Measurements from ENCODE around the gene ICAM5.
"Not testable (repeated sequence)": the region's sequence is repeated elsewhere in the genome, so short reads cannot be mapped to it uniquely, and the experiment has no call there.

GRCh38 chr19:10241826-10242449, 47.8 kb upstream of the ICAM5 start:
- not testable (repeated sequence) for TF ChIP-seq CTCF (IDR thresholded peaks at IDR 0.05); SMAD3 (CRISPR knock-in tag; IDR thresholded peaks at IDR 0.05; ENCODE audit: borderline replicate concordance); ELF4 (CRISPR knock-in tag; IDR thresholded peaks at IDR 0.05; ENCODE audit: low read depth); ESRRA (CRISPR knock-in tag; IDR thresholded peaks at IDR 0.05; ENCODE audit: borderline replicate concordance); GABPB1 (CRISPR knock-in tag; IDR thresholded peaks at IDR 0.05); SMAD4 (CRISPR knock-in tag; IDR thresholded peaks at IDR 0.05); HMGA2 (CRISPR knock-in tag; IDR thresholded peaks at IDR 0.05)

Data from WTC11 (cell line).